H1 (cell line): Measurements from ENCODE around the gene ALAS1.

Experiments
- CBX8 ChIP-seq: fragments of 300-800, 300-1000 bp; sonication (generic); IDR thresholded peaks from 2 replicates; pipeline ENCODE4 v1.7.1; 2016; ENCODE audit warnings: low read depth, low read length, borderline replicate concordance
- EP300 ChIP-seq, 2 experiments: IDR thresholded peaks; 1 replicate in 1 of 2; 2 replicates in 1 of 2; pipeline ENCODE4 v1.6.1; 2011 to 2012; ENCODE audit warnings: low read depth in 2 of 2, low read length in 2 of 2, mild to moderate bottlenecking in 2 of 2, borderline replicate concordance in 1 of 2, inconsistent platforms in 1 of 2, moderate library complexity in 1 of 2
- SP4 ChIP-seq: IDR thresholded peaks from 2 replicates; pipeline ENCODE4 v1.6.1; 2012; ENCODE audit warnings: low read length, inconsistent platforms
- SRF ChIP-seq: IDR thresholded peaks from 2 replicates; pipeline ENCODE4 v1.6.1; 2011; ENCODE audit warnings: mild to moderate bottlenecking, low read depth, low read length, moderate library complexity
- ZNF274 ChIP-seq: IDR thresholded peaks from 2 replicates; pipeline ENCODE4 v1.7.0; 2012; ENCODE audit warnings: low read length, borderline replicate concordance; ENCODE audit errors: extremely low read depth
- TF ChIP-seq, protein P1 (sequence below): IDR thresholded peaks from 2 replicates; pipeline ENCODE4 v1.6.1; 2012; ENCODE audit warnings: inconsistent platforms
- TF ChIP-seq, protein P2 (sequence below), 3 experiments: IDR thresholded peaks; 1 replicate in 2 of 3; 2 replicates in 1 of 3; pipeline versions ENCODE4 v1.5.1 to v1.6.1; 2011; ENCODE audit warnings: low read length in 3 of 3, mild to moderate bottlenecking in 3 of 3, inconsistent platforms in 2 of 3, low read depth in 1 of 3, moderate library complexity in 1 of 3; ENCODE audit not compliant: insufficient read depth in 1 of 3; ENCODE audit errors: control extremely low read depth in 1 of 3

DNA sequence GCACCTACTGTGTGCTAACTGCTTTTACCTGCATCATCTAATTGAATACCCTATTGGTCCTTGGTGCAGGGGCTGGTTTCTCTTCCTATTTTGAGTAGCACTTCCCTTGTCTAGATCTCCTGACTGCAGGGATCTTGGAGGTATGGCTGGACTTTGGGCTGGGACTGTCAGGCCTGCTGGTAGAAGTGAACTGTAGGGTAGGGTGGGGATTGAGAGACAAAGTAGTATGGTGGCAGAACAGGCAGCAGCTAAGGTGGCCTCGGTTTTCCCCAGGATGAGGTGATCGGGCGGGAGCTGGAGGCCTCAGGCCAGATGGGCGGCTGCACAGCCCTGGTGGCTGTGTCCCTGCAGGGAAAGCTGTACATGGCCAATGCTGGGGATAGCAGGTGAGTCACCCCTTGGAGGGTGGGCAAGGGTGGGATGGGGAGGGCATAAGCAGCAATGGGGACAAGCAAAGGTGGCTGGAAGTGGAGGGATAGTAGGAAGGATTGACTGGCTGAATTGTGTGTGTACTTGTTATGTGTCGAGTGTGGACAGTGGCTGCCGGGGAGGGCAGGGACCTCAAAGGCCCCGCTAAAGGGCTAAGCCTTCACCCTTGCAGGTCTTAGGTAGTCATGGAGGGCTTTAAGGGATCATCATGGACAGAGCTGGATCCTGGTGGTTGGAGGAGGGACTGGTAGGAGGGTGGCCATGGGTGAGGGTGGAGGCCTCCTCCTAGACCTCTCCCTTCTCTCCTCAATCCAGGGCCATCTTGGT, 49.6 kb downstream of the ALAS1 start:
- TF ChIP-seq ZNF274 (no peak), EP300 (IDR thresholded peaks at IDR 0.05; ENCODE audit: borderline replicate concordance in 1 of 2, low read depth in 2 of 2, low read length in 2 of 2) (no peak), CBX8 (no peak), SRF (no peak), SP4 (no peak)
- TF ChIP-seq, protein P1, sequence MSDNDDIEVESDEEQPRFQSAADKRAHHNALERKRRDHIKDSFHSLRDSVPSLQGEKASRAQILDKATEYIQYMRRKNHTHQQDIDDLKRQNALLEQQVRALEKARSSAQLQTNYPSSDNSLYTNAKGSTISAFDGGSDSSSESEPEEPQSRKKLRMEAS = no peak
- TF ChIP-seq, protein P2, sequence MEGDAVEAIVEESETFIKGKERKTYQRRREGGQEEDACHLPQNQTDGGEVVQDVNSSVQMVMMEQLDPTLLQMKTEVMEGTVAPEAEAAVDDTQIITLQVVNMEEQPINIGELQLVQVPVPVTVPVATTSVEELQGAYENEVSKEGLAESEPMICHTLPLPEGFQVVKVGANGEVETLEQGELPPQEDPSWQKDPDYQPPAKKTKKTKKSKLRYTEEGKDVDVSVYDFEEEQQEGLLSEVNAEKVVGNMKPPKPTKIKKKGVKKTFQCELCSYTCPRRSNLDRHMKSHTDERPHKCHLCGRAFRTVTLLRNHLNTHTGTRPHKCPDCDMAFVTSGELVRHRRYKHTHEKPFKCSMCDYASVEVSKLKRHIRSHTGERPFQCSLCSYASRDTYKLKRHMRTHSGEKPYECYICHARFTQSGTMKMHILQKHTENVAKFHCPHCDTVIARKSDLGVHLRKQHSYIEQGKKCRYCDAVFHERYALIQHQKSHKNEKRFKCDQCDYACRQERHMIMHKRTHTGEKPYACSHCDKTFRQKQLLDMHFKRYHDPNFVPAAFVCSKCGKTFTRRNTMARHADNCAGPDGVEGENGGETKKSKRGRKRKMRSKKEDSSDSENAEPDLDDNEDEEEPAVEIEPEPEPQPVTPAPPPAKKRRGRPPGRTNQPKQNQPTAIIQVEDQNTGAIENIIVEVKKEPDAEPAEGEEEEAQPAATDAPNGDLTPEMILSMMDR (IDR thresholded peaks at IDR 0.05; ENCODE audit: control extremely low read depth in 1 of 3, insufficient read depth in 1 of 3, low read depth in 1 of 3, low read length in 3 of 3) = no peak
